ENCODE results near the gene GDF10.

The GDF10 gene

DNA sequence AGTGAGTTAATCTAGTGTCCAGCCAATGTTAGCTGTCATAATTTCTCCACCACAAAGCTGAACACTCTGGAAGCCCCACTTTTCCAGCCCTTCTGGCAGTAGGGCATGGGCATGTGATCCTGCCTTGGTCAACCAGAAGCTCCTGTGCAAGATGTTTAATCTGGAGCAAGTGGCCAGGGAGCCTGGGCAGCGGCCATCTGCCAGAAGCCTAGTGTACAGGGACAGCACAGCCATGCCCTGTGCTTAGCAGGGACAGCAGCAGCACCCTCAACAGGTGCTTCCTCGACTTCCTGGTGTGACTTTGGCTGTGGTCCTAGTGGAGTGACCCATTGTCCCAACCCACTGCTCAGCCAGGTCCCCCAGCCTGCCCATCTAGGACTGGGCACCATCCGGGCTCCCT lies 58.5 kb downstream of the GDF10 start:
- DNase-seq, result no peak

DNA sequence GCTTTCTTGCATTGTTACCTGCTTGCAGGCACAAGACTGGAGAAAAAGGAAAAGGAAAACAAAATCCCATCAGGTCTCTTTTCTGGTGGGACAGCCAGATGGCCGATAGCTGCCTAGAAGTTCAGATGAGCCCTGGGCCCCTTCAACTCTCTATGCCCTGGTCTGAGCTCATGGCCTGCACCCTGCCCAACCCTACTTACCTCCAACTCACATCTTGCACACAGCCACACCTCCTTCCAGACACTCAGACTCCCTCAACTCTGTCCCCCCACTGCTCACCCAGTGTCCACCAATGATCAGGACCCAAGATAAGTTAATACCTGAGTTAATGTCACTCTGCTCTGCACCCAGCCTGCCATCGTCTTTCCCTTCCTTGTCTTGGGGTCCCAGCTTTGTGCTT lies 59.1 kb downstream of the GDF10 start:
- no peak for DNase-seq

DNA sequence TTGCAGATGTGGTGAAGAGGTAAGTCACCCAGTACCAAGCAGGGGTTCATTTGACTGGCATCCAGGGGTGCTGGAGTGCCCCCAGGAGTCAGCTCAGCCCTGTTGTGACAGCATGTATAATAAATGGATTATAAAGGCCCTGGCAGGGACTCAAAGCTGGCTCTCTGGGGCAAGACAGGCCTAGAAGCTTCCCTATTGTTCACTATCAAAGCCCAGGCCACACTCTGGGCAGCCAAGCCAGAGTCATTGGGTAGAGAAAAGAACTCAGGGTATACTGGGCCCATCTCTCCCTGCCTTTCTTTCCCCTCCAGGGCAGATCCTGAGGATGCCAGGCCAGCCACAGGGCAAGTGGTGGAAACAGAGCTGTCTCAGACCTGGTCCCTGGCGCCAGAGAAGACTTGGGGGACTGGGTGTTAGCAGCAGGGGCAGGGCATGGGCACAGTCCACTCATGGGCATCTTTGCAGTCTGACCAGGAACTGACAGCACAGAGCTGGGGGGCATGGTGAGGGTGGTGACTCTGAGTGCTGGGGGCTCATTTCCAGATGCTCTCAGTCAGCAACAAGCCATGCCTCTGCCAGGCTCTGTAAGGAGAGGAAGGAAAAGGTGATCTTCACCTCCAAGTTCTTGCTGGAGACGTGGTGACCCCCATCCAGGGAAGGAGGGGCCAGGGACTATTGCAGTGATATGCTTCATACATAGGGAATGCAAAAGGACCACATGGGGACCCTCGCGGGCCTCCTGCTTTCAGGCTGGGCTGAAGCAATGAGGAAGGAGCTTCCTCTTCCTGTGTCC lies 59.8 kb downstream of the GDF10 start:
- DNase-seq, result no peak

DNA sequence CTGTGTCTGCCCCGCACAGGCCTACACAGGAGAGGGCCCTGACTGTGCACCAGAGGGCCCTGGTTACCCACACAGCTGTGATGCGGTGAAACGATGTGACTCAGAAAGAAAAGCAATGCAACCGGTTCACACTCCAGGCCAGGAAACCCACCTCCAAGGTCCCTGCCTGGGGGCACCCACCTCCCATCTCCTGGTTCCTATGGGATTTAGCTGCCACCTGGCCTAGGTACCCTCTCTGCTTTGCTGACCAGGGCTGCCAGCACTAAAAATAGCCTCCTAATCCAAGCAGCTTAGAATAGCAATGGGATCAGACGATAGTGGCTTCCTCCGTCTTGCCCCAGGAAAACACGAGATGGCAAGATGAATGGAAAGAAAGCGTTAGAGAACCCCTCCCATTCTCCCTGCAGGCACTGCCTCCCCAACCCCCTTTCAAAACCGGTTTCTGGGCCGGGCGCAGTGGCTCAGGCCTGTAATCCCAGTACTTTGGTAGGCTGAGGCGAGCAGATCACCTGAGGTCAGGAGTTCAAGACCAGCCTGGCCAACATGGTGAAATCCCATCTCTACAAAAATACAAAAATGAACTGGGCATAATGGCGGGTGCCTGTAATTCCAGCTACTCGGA lies 60.5 kb downstream of the GDF10 start:
- DNase-seq, result no peak

DNA sequence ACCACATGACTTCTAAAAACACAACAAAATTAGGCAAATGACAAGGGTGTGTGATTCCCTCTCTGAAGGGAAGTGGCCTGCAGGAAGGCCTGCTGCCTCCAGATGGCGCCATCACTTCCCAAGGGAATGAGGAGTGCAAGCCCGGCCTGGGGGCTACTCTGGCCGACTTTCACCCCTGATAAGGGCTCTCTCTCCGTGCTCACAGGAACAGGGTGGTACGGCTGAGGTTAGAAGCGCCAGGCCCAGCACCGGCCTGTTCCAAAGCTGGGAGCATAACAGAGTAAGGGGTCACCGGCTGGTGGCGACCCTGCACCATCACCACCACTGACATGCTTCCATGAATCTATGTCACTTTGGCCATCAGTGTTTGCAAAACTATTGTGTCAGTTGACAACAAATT lies 61.3 kb downstream of the GDF10 start:
- DNase-seq, result no peak

DNA sequence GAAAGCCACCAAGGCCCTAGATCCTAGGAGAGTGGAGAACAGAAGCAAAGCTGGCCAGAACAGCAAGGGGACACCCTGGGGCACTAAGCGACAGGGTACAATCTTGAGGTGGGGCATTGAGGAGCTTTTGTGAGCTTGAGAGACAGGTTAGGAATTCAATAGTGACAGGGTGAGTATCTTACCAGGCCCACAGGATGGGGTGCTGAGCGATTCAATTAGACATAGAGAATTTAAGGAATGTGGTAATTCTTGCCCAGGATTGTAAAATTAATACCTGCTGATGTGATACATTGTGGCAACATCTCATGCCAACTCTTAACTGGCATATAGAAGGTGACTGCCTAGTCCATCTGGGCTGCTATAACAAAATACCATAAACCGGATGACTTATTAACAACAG lies 62.2 kb downstream of the GDF10 start:
- DNase-seq, result no peak
